Stimulated activated CD4-positive, alpha-beta T cell treated with anti-CD3 and anti-CD28 coated beads, Interleukin-1b, Interleukin-23, amount 100 ng/mL, for 1 hour (primary cell): ENCODE data around the gene CISD3.

ENCODE experiments used
- DNase-seq, 2 donors: peaks; one replicate each; pipeline ENCODE4 v3.0.0-alpha.2; 2020; ENCODE audit warnings: low read depth in 2 of 2

Gene CISD3

GRCh38 chr17:38773258-38773657 is 43.1 kb downstream of the CISD3 start:
- DNase-seq = no peak

DNA sequence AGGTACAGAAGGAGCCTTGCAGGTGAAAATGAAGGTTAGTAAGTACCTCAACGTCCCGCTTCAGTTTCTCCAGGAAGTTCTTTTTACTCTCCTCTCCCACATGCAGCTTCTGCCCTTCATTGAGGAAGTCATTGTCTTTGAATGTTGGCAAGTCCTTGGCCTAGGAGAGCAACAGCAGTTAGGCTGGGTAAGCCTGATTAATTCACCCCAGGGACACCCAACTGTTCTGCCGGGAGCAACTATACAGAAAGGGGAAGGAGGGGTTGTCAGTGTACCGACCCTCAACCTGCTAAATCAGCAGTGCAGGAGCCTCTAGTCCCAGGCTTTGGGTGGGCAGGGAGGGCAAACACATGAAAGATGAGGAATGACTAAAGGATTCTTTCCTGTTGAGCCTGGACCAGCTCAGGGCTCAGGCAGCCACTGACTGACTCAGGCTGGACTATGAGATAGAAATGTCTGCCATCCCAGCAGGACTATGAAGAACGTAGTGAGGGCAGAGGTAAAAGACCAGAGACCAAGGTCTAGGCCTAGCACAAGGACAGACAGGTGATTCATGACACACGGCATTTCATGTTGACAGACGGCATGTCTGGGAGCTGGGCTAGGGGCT is 47.6 kb downstream of the CISD3 start:
- no peak for DNase-seq

GRCh38 chr17:38779965-38780752 is 50.0 kb downstream of the CISD3 start:
- DNase-seq = no peak

DNA sequence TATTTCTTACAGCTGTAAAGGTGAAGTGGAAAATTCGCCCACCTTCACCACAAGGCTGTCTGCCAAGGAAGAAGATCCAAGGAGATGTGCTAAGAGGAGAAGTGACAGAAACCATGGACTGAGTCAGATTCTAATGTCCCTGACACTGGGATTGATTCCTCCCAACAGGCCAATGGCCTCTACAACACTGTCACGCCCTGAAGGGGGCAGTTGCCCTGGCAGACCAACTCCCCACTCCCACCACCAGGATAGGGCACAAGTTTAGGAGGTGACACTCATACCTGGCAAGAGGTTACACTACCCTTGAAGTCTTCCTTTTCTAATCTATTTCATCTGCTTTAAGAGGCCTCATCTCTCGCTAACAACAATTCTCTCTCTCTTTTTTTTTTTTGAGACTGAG is 53.1 kb downstream of the CISD3 start:
- no peak for DNase-seq
